H1 (cell line): ENCODE data around the gene CADM1. TPM values are rescaled to one million over a fixed set of nuclear protein-coding genes. Genes with fewer than 3 reads are reported as not detected.

ENCODE experiments used
- ATF3 ChIP-seq: IDR thresholded peaks from 2 replicates; pipeline ENCODE4 v1.6.1; 2011; ENCODE audit warnings: low read depth, mild to moderate bottlenecking, low read length; ENCODE audit not compliant: insufficient read depth
- CTCF ChIP-seq, 3 experiments: IDR thresholded peaks; 1 replicate in 2 of 3; 2 replicates in 1 of 3; pipeline versions ENCODE4 v1.5.1 to v1.6.1; 2011; ENCODE audit warnings: low read length in 3 of 3, mild to moderate bottlenecking in 3 of 3, inconsistent platforms in 2 of 3, low read depth in 1 of 3, moderate library complexity in 1 of 3; ENCODE audit not compliant: insufficient read depth in 1 of 3; ENCODE audit errors: control extremely low read depth in 1 of 3
- GABPA ChIP-seq: IDR thresholded peaks from 2 replicates; pipeline ENCODE4 v1.6.1; 2011; ENCODE audit warnings: mild to moderate bottlenecking, low read length, moderate library complexity, borderline replicate concordance; ENCODE audit not compliant: insufficient read depth
- HDAC2 ChIP-seq, 2 experiments: fragments of 300-600 bp in 1 of 2; sonication (generic) in 1 of 2; IDR thresholded peaks; 2 replicates each; pipeline ENCODE4 v1.6.1; 2011 to 2012; ENCODE audit warnings: low read depth in 2 of 2, low read length in 2 of 2, mild to moderate bottlenecking in 2 of 2, moderate library complexity in 2 of 2, borderline replicate concordance in 1 of 2, inconsistent platforms in 1 of 2
- polyA plus RNA-seq, 7 experiments: library from polyadenylated mRNA; depleted of rRNA in 3 of 7; stranded (reverse) in 5 of 7; unstranded in 2 of 7; fragments of >200 nt in 5 of 7; fragments of 200-250 nt in 2 of 7; gene quantifications; 1 replicate in 5 of 7; 2 replicates in 1 of 7; 4 replicates in 1 of 7; pipeline versions ENCODE4 v1.2.1 to v1.2.3, GENCODE V29; 2011 to 2013; ENCODE audit warnings: missing spikeins in 2 of 7, mixed read lengths in 2 of 7
- total RNA-seq: library from RNA; stranded (reverse); fragmentation: NEBNext Ultra II Directional; extraction: Animal tissue kit (Norgen Biotek cat#: 25700); gene quantifications from 2 replicates; pipeline ENCODE4 v1.2.1, GENCODE V29; 2021

The CADM1 gene
- total and polyA plus RNA-seq, 2 of the 8 experiments (the other 6 are each of a cell fraction or from before 2014, with no cell fraction given), result 8.3 to 25.3 TPM

GRCh38 chr11:115202074-115202473, 302.1 kb downstream of the CADM1 start (continued):
- TF ChIP-seq HDAC2 (IDR thresholded peaks at IDR 0.05; ENCODE audit: borderline replicate concordance in 1 of 2, low read depth in 2 of 2, low read length in 2 of 2) (no peak), ATF3 (no peak), GABPA (no peak), CTCF (IDR thresholded peaks at IDR 0.05; ENCODE audit: control extremely low read depth in 1 of 3, insufficient read depth in 1 of 3, low read depth in 1 of 3, low read length in 3 of 3) (no peak)
